ENCODE measurements around the gene RCAN2. TPM values are rescaled to one million over a fixed set of nuclear protein-coding genes. Genes with fewer than 3 reads are reported as not detected.

Gene RCAN2
- total and polyA plus RNA-seq, 7 donors = 2.6 to 108 (median 20.0) TPM

- H3K9me3 ChIP-seq = no peaks in the 10 kb centered on the region
- intact Hi-C loops (cut with DNase I) = loop anchor here (2.0 to 10.0 kb wide), 4 partner anchors 187 to 405 kb away; partner anchors contain the start of gene RCAN2 (in 2 of the 2)
- H3K36me3 ChIP-seq (ENCODE audit: insufficient read depth in 1 of 2, low read depth in 1 of 2) = no peaks in the 10 kb centered on the region
- DNase-seq (no peak), ATAC-seq (no peak)
- 55 to 62% (median 57%) methylated on average over 1 of the region's 1 CpG for whole genome bisulfite sequencing, 3 donors
- no peak overlapping the region for H3K4me3 ChIP-seq
- H3K27ac ChIP-seq = no peak overlapping the region
- H3K27me3 ChIP-seq (ENCODE audit: insufficient read depth in 3 of 3, low read length in 2 of 3) = no peaks in the 10 kb centered on the region
- no peaks in the 10 kb centered on the region for H3K4me1 ChIP-seq
- TF ChIP-seq CTCF (IDR thresholded peaks at IDR 0.05) = no peak
These were observed 269.0 kb downstream of the RCAN2 start for GRCh38 chr6:46222286-46222685.

- Histone ChIP-seq H3K4me1 (no peaks in the 10 kb centered on the region), H3K36me3 (ENCODE audit: insufficient read depth in 1 of 2, low read depth in 1 of 2) (no peaks in the 10 kb centered on the region), H3K27me3 (ENCODE audit: insufficient read depth in 3 of 3, low read length in 2 of 3) (no peaks in the 10 kb centered on the region), H3K9me3 (no peaks in the 10 kb centered on the region), H3K4me3 (no peak overlapping the region), H3K27ac (no peak overlapping the region)
- 46 to 57% (median 54%) methylated on average over 4 of the region's 4 CpGs for WGBS, 3 donors
- intact Hi-C loops (cut with DNase I) = loop anchor here (2.0 to 10.0 kb wide), 4 partner anchors 187 to 406 kb away; partner anchors contain the start of gene RCAN2 (in 2 of the 2)
- TF ChIP-seq CTCF (IDR thresholded peaks at IDR 0.05) = peak; percentile 85
- ATAC-seq (peak; percentile 59 to 79 (median 70)), DNase-seq (no peak)
These were observed 269.9 kb downstream of the RCAN2 start for GRCh38 chr6:46221222-46221793.

- H3K4me1 ChIP-seq = no peaks in the 10 kb centered on the region
- WGBS, 3 donors = 79 to 85% (median 79%) methylated on average over 6 of the region's 6 CpGs
- no peaks in the 10 kb centered on the region for H3K36me3 ChIP-seq (ENCODE audit: insufficient read depth in 1 of 2, low read depth in 1 of 2)
- H3K9me3 ChIP-seq = no peaks in the 10 kb centered on the region
- H3K27me3 ChIP-seq (ENCODE audit: insufficient read depth in 3 of 3, low read length in 2 of 3) = no peaks in the 10 kb centered on the region
- ATAC-seq (no peak), DNase-seq (no peak)
- H3K27ac ChIP-seq = no peak overlapping the region
- no peak overlapping the region for H3K4me3 ChIP-seq
- intact Hi-C loops (cut with DNase I) = loop anchor here (2.0 to 10.0 kb wide), 4 partner anchors 188 to 407 kb away; partner anchors contain the start of gene RCAN2 (in 2 of the 2)
- no peak for TF ChIP-seq CTCF (IDR thresholded peaks at IDR 0.05)
These were observed 270.7 kb downstream of the RCAN2 start for GRCh38 chr6:46220352-46221221.

GRCh38 chr6:46219661-46220060 lies 271.6 kb downstream of the RCAN2 start:
- no peak for TF ChIP-seq CTCF (IDR thresholded peaks at IDR 0.05)
- intact Hi-C loops (cut with DNase I) = loop anchor here (2.0 to 10.0 kb wide), 5 partner anchors 189 to 408 kb away; partner anchors contain the start of gene RCAN2 (in 2 of the 2)
- DNase-seq (no peak), ATAC-seq (no peak)
- Histone ChIP-seq H3K36me3 (ENCODE audit: insufficient read depth in 1 of 2, low read depth in 1 of 2) (no peaks in the 10 kb centered on the region), H3K4me3 (no peak overlapping the region), H3K27me3 (ENCODE audit: insufficient read depth in 3 of 3, low read length in 2 of 3) (no peaks in the 10 kb centered on the region), H3K27ac (no peak overlapping the region), H3K9me3 (no peaks in the 10 kb centered on the region), H3K4me1 (no peaks in the 10 kb centered on the region)

Measured in psoas muscle (tissue), 8 donors.